Fibroblast of skin of scalp (primary cell): ENCODE data around the gene GJB3.
A peak's percentile ranks its signal among the peaks of the same experiment; 100 is the strongest.
"Not testable (repeated sequence)": the region's sequence is repeated elsewhere in the genome, so short reads cannot be mapped to it uniquely, and the experiment has no call there.

Experiments
- DNase-seq: peaks from one replicate; pipeline ENCODE4 v3.0.0-alpha.2; 2013

The GJB3 gene

DNA sequence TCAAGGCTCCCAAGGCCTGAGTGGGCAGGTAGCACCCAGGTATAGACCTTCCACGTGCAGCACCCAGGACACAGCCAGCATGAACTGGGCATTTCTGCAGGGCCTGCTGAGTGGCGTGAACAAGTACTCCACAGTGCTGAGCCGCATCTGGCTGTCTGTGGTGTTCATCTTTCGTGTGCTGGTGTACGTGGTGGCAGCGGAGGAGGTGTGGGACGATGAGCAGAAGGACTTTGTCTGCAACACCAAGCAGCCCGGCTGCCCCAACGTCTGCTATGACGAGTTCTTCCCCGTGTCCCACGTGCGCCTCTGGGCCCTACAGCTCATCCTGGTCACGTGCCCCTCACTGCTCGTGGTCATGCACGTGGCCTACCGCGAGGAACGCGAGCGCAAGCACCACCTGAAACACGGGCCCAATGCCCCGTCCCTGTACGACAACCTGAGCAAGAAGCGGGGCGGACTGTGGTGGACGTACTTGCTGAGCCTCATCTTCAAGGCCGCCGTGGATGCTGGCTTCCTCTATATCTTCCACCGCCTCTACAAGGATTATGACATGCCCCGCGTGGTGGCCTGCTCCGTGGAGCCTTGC, 19.7 kb upstream of the GJB3 start:
- no peak for DNase-seq

DNA sequence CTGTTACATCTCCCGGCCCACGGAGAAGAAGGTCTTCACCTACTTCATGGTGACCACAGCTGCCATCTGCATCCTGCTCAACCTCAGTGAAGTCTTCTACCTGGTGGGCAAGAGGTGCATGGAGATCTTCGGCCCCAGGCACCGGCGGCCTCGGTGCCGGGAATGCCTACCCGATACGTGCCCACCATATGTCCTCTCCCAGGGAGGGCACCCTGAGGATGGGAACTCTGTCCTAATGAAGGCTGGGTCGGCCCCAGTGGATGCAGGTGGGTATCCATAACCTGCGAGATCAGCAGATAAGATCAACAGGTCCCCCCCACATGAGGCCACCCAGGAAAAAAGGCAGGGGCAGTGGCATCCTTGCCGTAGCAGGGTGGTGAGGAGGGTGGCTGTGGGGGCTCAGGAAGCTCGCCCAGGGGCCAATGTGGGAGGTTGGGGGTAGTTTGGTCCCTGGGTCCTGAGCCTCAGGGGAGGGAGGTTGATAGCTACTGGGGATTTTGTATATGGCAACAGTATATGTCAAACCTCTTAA, 19.2 kb upstream of the GJB3 start:
- no peak for DNase-seq

DNA sequence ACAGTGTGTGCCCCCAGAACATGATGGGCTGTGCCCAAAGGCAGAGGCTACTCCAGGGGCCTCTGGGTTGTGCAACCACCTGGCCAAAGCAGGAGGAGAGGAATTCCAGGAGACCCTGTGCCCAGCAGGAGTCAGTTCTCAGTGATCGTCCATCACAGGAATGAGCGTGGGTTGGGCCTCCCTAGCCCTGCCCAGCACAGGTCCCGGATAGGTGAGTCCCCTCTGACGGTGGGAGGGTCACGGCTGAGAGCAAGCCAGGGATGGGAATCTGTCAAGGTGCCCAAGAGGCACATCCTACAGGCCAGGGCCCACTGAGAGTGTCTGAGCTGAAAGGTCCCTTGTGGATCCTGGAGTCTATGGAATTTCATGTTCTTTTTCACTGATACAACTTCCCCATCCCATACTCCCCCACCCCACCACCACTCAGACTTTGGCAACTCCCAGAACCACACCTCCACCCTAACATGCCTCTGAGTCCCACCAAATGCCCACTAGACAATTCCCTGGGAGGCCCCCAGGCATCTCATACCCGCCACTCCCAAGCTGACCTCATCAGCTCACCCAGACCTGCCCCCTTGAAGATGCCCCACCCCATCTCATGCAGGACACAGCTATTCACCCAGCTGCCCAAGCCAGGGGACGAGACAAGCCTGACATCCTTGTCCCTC, 18.4 kb upstream of the GJB3 start:
- no peak for DNase-seq

GRCh38 chr1:34763142-34763781, 17.8 kb upstream of the GJB3 start:
- DNase-seq = no peak

GRCh38 chr1:34768856-34769255, 12.2 kb upstream of the GJB3 start:
- DNase-seq = peak; percentile 5

GRCh38 chr1:34770891-34771504, 10.0 kb upstream of the GJB3 start:
- no peak for DNase-seq

GRCh38 chr1:34771573-34772371, 9.2 kb upstream of the GJB3 start:
- DNase-seq = no peak

DNA sequence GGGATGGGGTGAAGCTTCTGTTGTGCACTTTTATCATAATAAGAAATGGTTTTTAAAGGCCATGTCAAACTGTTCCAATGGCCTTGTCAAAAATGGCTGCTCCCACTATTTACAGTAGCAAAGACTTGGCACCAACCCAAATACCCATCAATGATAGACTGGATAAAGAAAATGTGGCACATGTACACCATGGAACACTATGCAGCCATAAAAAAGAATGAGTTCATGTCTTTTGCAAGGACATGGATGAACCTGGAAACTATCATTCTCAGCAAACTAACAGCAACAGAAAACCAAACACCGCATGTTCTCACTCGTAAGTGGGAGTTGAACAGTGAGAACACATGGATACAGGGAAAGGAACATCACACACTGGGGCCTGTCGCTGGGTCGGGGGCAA, 7.9 kb upstream of the GJB3 start:
- DNase-seq = not testable (repeated sequence)

DNA sequence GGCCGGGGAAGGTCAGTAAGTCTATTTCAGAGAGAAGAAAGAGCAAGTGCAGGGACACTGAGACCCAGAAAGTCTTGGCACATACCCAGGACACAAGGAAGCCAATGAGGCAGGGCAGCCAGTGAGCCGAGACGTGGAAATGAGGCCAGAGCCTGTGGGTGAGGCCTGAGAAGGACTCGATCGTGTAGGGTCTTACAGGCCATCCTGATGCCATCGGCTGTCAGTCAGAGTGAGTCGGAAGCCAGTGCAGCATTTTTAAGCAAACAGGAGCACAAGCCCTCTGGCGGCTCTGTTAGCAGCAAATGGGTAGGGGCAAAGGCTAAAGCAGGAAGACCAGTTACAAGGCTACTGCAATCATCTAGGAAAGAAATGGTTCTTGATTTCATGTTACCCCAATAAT, 6.1 kb upstream of the GJB3 start:
- DNase-seq = no peak

DNA sequence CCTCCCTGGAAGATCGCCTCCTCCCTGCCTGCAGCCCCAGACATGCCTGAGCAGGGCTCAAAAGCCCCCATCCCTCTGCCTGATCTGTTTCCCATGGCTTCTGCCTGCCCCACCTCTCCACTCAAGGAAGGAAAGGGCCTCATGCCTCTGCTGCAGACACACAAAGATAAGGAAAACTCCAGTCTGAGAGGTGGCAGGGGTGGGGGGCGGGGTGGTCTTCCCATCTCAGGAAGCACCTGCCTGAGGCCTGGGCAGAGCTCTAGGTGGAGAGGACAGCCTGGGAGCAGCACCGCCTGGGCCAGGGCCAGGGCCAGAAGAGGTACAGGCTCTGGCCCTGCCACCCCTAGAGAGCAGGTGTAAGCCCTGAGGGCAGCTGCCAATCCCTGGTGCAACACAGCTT, 4.1 kb upstream of the GJB3 start:
- no peak for DNase-seq

- no peak for DNase-seq
Observed at GRCh38 chr1:34777519-34778321, 3.3 kb upstream of the GJB3 start.

- DNase-seq = no peak
Observed at GRCh38 chr1:34778381-34778780, 2.6 kb upstream of the GJB3 start.

DNA sequence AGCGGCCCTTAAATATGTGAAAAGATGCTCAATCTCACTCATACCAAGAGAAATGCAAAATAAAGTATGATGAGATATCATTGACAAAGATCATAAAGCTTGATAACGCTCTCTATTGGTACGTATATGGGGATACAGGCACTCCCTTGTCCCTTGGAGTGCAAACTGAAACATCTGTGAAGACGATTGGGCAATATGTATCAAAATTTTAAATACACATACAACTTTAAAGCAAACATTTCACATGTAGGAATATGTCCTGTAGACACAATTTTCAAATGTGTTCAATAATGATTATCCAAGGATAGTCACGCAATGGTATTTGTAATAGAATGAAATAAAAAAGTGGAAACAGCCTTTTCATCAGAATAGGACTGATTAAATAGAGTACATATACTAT, 2.0 kb upstream of the GJB3 start:
- no peak for DNase-seq

DNA sequence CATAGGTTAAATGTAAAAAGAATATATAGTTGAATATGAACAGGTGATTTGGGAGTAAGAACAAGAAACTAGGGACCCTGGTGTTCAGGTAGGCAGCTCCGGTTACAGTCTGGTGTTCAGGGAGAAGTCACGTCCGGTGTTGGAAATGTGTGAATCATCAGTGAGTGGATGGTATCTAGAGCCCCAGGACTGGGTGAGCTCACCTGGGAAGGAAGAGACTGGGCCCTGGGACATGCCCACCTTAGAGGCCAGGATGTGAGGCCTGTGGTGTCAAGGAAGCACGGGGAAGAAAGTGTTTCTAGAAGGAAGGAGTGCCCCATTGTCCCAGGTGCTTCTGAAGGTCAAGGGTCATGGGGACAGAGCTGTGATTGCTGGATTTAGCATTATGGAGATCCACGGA, 1.5 kb upstream of the GJB3 start:
- DNase-seq = no peak

- no peak for DNase-seq
Observed at GRCh38 chr1:34779962-34780361, 1.1 kb upstream of the GJB3 start.

DNA sequence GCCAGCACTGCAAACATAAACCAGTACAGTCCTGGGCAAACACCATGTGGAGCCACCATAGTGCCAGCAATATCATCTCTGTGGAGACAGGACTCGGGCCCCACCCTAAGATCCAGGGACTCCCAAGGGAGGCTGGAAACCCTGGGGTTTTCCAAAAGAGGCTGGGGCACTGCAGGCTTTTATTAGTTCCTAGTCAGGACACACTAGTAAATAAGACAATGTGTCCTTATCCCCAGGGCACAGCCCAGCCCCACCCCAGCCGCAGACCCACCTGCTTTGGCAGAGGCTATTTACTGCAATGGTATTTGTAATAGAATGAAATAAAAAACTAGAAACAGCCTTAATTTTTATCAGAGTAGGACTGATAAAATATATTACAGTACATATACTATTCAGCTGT, 486 bp upstream of the GJB3 start:
- DNase-seq = no peak

- no peak for DNase-seq
Observed at GRCh38 chr1:34781844-34782391, 904 bp downstream of the GJB3 start.

GRCh38 chr1:34784751-34785221, 3.8 kb downstream of the GJB3 start:
- DNase-seq = no peak

GRCh38 chr1:34785231-34785874, 4.3 kb downstream of the GJB3 start:
- no peak for DNase-seq

GRCh38 chr1:34785875-34786470, 5.0 kb downstream of the GJB3 start:
- DNase-seq = no peak
